Activated naive CD4-positive, alpha-beta T cell treated with anti-CD3 and anti-CD28 coated beads, Interleukin-2, amount 50 U/mL, for 24 hours (primary cell): ENCODE measurements around the gene ATP6V1G1.

ENCODE experiments used
- H3K27ac Mint-ChIP-seq: one replicate; pipeline ENCODE4 v1.8.0; 2021; ENCODE audit warnings: mild to moderate bottlenecking, mixed read lengths
- H3K27me3 Mint-ChIP-seq: one replicate; pipeline ENCODE4 v1.8.0; 2021; ENCODE audit warnings: mixed read lengths
- H3K36me3 Mint-ChIP-seq: one replicate; pipeline ENCODE4 v1.8.0; 2021; ENCODE audit warnings: mixed read lengths
- H3K4me1 Mint-ChIP-seq: one replicate; pipeline ENCODE4 v1.8.0; 2021; ENCODE audit warnings: mixed read lengths
- H3K4me3 Mint-ChIP-seq: one replicate; pipeline ENCODE4 v1.8.0; 2021; ENCODE audit warnings: mild to moderate bottlenecking, mixed read lengths
- H3K9me3 Mint-ChIP-seq: one replicate; pipeline ENCODE4 v1.8.0; 2021; ENCODE audit warnings: mixed read lengths

Gene ATP6V1G1, protein sequence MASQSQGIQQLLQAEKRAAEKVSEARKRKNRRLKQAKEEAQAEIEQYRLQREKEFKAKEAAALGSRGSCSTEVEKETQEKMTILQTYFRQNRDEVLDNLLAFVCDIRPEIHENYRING

GRCh38 chr9:114587345-114588202, at the start of gene ATP6V1G1:
Gene ATP6V1G1, plus strand, starts transcription at chr9:114587769. Its CDS starts 70 bp downstream, at chr9:114587839.
- Mint-ChIP-seq H3K36me3 (peaks cover 12% of the 10 kb centered on the region), H3K9me3 (no peaks in the 10 kb centered on the region), H3K4me1 (peaks cover 47% of the 10 kb centered on the region), H3K27ac (peak within 1 kb of the TSS; percentile 100), H3K27me3 (no peaks in the 10 kb centered on the region), H3K4me3 (peak within 1 kb of the TSS; percentile 99)

GRCh38 chr9:114538241-114538640, 49.3 kb upstream of the ATP6V1G1 start:
- Mint-ChIP-seq H3K9me3 (no peaks in the 10 kb centered on the region), H3K36me3 (no peaks in the 10 kb centered on the region), H3K4me1 (peaks cover 5% of the 10 kb centered on the region), H3K4me3 (no peak overlapping the region), H3K27me3 (no peaks in the 10 kb centered on the region), H3K27ac (no peak overlapping the region)

GRCh38 chr9:114539701-114540380, 47.7 kb upstream of the ATP6V1G1 start:
- Mint-ChIP-seq H3K9me3 (no peaks in the 10 kb centered on the region), H3K4me3 (no peak overlapping the region), H3K27me3 (no peaks in the 10 kb centered on the region), H3K27ac (no peak overlapping the region), H3K4me1 (peaks cover 5% of the 10 kb centered on the region), H3K36me3 (no peaks in the 10 kb centered on the region)

DNA sequence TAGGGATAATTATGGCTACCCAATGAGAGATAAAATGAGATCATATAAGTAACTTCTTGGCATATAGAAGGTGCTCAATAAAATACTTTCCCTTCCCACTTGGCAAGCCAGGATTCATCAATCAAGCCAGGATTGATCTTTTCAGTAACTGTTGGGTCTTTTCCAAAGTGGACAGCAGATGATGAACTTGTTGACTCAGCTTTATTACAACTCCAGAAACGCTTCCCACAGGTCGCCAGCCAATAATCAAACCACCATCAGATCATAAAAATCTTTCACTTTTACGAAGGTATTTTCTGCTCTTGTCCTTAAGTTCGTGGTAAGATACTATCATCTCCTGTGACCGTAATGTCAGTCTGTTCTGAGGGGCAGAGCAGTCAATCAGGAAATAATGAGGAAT, 42.5 kb upstream of the ATP6V1G1 start:
- no peak overlapping the region for H3K27ac Mint-ChIP-seq
- no peaks in the 10 kb centered on the region for H3K27me3 Mint-ChIP-seq
- no peaks in the 10 kb centered on the region for H3K4me1 Mint-ChIP-seq
- no peaks in the 10 kb centered on the region for H3K36me3 Mint-ChIP-seq
- no peak overlapping the region for H3K4me3 Mint-ChIP-seq
- no peaks in the 10 kb centered on the region for H3K9me3 Mint-ChIP-seq

- H3K36me3 Mint-ChIP-seq = no peaks in the 10 kb centered on the region
- H3K9me3 Mint-ChIP-seq = no peaks in the 10 kb centered on the region
- H3K4me1 Mint-ChIP-seq = no peaks in the 10 kb centered on the region
- H3K27me3 Mint-ChIP-seq = no peaks in the 10 kb centered on the region
- H3K4me3 Mint-ChIP-seq = no peak overlapping the region
- no peak overlapping the region for H3K27ac Mint-ChIP-seq
Observed at GRCh38 chr9:114546851-114547250, 40.7 kb upstream of the ATP6V1G1 start.

DNA sequence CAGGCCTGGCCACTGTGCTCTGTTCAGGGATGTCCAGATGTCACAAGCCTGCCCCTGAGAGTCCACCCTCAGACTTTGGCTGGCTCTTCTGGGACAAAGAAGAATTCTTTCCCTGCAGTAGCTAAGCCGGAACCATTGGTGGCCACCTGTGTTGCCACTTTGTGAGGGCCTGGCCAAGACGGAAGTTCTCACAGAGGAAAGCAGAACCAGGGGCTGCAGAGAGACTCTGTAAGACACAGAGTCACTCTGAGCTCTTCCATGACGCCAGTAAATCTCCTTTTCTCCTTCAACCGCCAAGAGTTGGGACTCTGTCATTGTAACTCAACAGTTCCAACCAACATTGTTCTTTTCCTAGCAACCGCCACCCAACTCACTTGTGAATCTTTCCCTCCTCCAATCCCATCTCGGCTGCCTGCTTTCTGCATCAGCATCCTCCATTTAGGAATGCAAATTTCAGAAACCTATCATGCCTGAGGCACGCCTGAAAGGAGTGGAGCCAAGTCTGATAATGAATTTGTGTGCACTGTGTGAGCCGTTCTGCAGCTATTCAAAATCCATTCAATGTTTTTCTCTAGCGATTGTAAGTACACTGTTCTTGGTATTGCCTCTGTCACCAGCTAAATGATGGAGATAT, 37.8 kb upstream of the ATP6V1G1 start:
- Mint-ChIP-seq H3K27me3 (no peaks in the 10 kb centered on the region), H3K36me3 (no peaks in the 10 kb centered on the region), H3K27ac (no peak overlapping the region), H3K9me3 (no peaks in the 10 kb centered on the region), H3K4me1 (no peaks in the 10 kb centered on the region), H3K4me3 (no peak overlapping the region)

DNA sequence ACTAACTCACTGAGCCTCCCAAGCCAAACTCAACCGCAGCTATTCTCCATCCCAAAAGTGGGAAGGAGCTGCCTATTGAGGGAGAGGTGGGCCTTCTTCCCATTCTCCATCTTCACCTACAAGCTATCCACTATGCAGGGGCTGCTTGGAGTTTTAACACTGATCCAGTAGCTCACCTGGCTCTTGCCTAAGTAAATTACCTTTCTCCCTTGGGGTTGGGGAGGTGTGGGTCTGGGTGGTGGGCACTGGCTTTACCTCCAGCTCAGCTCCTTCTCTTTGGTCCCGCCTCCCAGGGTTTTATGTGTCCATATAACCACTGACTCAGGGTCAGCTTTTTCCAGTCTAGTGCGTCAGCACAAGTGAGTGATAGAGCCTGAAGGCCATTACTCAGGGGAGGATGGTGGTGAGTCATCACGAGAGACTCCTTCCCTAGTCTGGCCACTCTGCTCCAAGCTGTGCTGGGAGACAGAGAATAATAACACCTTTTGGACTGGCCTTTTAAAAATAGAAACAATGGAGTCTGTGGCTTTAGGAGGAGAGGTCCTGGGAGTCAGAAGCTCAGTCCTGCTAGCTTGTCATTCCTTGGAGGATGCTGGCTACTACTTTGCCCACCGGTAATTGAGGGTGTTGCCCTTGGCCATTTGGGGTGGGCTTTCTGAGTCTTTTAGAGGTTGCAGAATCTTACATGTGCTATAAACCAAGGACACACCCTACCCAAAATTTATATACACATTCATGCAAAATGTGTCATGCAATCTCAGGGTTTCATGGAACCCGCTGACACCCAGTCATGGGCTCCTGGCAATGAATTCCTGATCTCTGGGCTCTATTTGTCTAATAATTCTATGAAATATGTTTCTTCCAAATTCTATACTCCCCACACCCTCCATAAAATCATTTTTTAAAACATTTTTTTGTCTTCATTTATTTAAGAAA, 35.6 kb upstream of the ATP6V1G1 start:
- no peak overlapping the region for H3K4me3 Mint-ChIP-seq
- H3K4me1 Mint-ChIP-seq = no peaks in the 10 kb centered on the region
- no peaks in the 10 kb centered on the region for H3K36me3 Mint-ChIP-seq
- H3K27ac Mint-ChIP-seq = peak overlapping the region; percentile 66
- H3K27me3 Mint-ChIP-seq = no peaks in the 10 kb centered on the region
- H3K9me3 Mint-ChIP-seq = no peaks in the 10 kb centered on the region

DNA sequence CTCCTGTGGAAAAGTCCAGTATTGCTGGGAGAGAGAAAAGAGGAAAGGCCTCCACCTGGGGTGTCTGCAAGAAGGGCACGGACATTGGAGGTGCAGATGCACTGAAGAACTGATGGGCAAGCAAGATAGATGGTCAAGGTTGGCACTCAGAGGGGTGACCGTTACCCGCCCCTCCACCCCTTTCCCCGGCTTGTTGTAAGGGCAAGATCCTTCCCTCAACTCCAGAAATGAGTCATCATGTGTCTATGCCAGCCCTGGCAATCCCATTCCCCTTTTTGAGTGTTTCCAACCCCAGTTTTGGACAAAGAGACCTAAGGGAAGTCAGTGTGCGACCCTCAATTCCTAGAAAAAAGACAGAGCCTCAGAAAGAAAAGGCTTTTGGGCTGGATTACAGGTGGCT, 34.9 kb upstream of the ATP6V1G1 start:
- Mint-ChIP-seq H3K27ac (no peak overlapping the region), H3K4me3 (no peak overlapping the region), H3K27me3 (no peaks in the 10 kb centered on the region), H3K9me3 (no peaks in the 10 kb centered on the region), H3K4me1 (no peaks in the 10 kb centered on the region), H3K36me3 (no peaks in the 10 kb centered on the region)

- Mint-ChIP-seq H3K36me3 (no peaks in the 10 kb centered on the region), H3K4me1 (no peaks in the 10 kb centered on the region), H3K4me3 (no peak overlapping the region), H3K27me3 (no peaks in the 10 kb centered on the region), H3K27ac (no peak overlapping the region), H3K9me3 (no peaks in the 10 kb centered on the region)
Observed at GRCh38 chr9:114553202-114553601, 34.4 kb upstream of the ATP6V1G1 start.

- H3K36me3 Mint-ChIP-seq = no peaks in the 10 kb centered on the region
- H3K4me1 Mint-ChIP-seq = no peaks in the 10 kb centered on the region
- H3K27ac Mint-ChIP-seq = no peak overlapping the region
- no peaks in the 10 kb centered on the region for H3K9me3 Mint-ChIP-seq
- H3K4me3 Mint-ChIP-seq = no peak overlapping the region
- no peaks in the 10 kb centered on the region for H3K27me3 Mint-ChIP-seq
Observed at GRCh38 chr9:114555696-114556095, 31.9 kb upstream of the ATP6V1G1 start.

- Mint-ChIP-seq H3K27me3 (peaks cover 3% of the 10 kb centered on the region), H3K4me3 (no peak overlapping the region), H3K36me3 (no peaks in the 10 kb centered on the region), H3K4me1 (no peaks in the 10 kb centered on the region), H3K27ac (no peak overlapping the region), H3K9me3 (no peaks in the 10 kb centered on the region)
Observed at GRCh38 chr9:114558027-114558675, 29.4 kb upstream of the ATP6V1G1 start.

DNA sequence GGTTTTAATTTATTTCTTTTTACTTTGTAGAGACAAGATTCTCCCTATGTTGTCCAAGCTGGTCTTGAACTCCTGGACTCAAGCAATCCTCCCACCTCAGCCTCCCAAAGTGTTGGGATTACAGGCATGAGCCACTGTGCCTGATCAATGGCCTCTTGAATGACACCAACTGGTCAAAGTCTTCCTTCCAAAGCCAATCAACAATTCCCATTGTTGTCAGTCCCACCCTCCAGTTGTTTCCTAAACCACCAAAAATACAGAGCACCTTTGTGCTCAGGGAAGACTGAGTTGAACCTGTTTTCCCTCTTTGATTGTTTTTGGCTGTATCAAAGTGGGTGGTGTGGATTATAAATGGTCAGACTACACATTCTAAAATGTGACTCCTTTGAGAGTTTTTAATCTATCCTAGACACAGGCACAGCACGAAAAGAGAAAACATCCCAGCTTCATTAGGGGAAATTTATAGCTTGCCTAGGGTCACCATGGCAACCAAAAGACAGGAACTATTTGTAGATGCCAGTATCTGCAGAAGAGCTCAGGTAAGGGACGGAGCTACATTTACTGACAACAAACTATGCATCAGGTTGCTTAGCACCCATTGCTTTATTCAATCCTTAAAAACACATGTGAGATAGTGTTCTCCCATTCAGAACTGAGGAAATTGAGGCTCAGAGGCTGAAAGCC, 27.6 kb upstream of the ATP6V1G1 start:
- Mint-ChIP-seq H3K27me3 (peaks cover 3% of the 10 kb centered on the region), H3K4me1 (no peaks in the 10 kb centered on the region), H3K27ac (no peak overlapping the region), H3K4me3 (no peak overlapping the region), H3K9me3 (no peaks in the 10 kb centered on the region), H3K36me3 (no peaks in the 10 kb centered on the region)

DNA sequence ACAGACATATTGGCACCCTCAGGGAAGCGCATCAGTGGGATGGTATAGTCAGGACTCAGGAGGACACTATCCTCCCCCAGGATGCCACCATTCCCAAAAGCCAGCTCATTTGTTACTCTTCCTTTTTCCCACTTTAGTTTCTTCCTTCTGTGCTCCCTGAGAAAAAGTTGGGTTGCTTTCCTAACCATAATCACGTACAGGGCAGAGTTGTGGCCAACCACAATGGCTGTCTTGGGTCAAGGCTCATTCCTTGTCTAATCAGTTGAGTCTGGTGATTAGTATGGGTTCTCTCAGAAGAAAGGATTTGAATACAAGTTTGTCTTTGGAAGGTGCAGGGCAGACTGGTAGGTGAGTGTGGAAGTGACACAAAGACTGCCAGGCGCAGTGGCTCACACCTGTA, 26.6 kb upstream of the ATP6V1G1 start:
- Mint-ChIP-seq H3K27ac (no peak overlapping the region), H3K36me3 (no peaks in the 10 kb centered on the region)

DNA sequence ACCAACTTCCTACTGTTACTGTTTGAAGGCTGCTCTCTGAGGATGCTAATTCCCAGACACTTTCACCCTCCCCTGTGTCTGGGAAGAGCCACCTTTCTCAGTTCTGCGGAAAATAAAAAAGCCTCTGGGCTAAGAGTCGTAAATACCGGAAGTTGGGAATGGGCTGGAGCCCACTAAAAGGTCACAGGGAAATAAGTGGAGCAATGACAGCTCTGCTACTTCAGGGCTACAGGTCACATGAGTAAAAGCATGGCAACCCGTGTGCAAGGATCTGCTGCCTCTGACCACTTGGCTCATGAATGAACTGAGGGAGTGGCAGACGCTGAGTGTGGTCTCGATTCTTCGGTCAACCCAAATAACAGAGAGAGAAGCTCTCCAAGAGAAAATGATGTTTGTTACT, 25.8 kb upstream of the ATP6V1G1 start:
- Mint-ChIP-seq H3K27me3 (peaks cover 3% of the 10 kb centered on the region), H3K36me3 (no peaks in the 10 kb centered on the region), H3K27ac (no peak overlapping the region), H3K4me1 (peaks cover 3% of the 10 kb centered on the region), H3K4me3 (no peak overlapping the region), H3K9me3 (no peaks in the 10 kb centered on the region)

More for the DNA sequence above, 26.6 kb upstream of the ATP6V1G1 start:
- peaks cover under 1% of the 10 kb centered on the region for H3K4me1 Mint-ChIP-seq
- no peak overlapping the region for H3K4me3 Mint-ChIP-seq
- peaks cover 3% of the 10 kb centered on the region for H3K27me3 Mint-ChIP-seq
- no peaks in the 10 kb centered on the region for H3K9me3 Mint-ChIP-seq
